Left cardiac atrium (tissue), 4 donors: Measurements from ENCODE around the gene STAG3. TPM values are rescaled to one million over a fixed set of nuclear protein-coding genes. Genes with fewer than 3 reads are reported as not detected.
"Not testable (repeated sequence)": the region's sequence is repeated elsewhere in the genome, so short reads cannot be mapped to it uniquely, and the experiment has no call there.

Source experiments
- ATAC-seq, 2 donors: fragments of 200-7000 bp; cut with Tn5 transposase; one replicate each; pipeline ENCODE4 v1.9.1; 2020; ENCODE audit warnings: mild to moderate bottlenecking in 2 of 2, moderate library complexity in 2 of 2
- DNase-seq: peaks from one replicate; pipeline ENCODE4 v3.0.0-alpha.2; 2020
- intact Hi-C, 2 donors: fragments of 100-400 bp; cut with DNase I; formaldehyde crosslinking; loops; one replicate each; pipeline versions ENCODE4 v1.14.1 to v1.15.1; 2022 to 2023
- total RNA-seq, 2 donors: library from RNA; stranded (reverse); fragmentation: NEBNext Ultra II Directional; extraction: Animal tissue kit (Norgen Biotek cat#: 25700); gene quantifications; one replicate each; pipeline ENCODE4 v1.2.1, GENCODE V29; 2021
- donor health status: DM: no; HTN: yes; CAD: no.
- donor health status: DM: no; HTN: yes; CAD: no; lungs with severe emphysema.
- donor health status: DM: yes; HTN: yes; CAD: no.
- donor health status: Dilated cardiomyopathy.

STAG3 gene
- total RNA-seq, 2 donors from 2014 or later: 0.68 TPM; not detected in 1

GRCh38 chr7:100200693-100201092 is 23.0 kb downstream of the STAG3 start:
- intact Hi-C loops: no loop called here
- ATAC-seq (no peak), DNase-seq (no peak)

DNA sequence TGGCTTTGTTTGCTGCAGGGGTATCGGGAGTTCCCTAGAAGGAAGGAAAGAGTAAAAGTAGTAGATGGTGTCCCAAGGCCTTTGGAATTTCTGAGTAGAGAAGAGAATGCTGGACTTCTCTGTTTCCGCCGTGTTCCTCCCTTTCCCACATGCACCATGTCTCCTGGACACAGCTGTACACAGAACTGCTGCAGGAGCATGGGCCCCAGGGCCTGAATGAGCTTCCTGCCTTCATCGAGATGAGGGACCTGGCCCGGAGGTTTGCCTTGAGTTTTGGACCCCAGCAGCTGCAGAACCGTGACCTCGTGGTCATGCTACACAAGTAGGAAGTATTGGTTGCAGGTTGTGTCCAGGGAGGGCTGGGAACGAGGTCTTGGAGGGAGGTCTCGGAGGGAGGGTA is 26.7 kb downstream of the STAG3 start:
- DNase-seq (no peak), ATAC-seq (no peak)
- intact Hi-C loops: no loop called here

DNA sequence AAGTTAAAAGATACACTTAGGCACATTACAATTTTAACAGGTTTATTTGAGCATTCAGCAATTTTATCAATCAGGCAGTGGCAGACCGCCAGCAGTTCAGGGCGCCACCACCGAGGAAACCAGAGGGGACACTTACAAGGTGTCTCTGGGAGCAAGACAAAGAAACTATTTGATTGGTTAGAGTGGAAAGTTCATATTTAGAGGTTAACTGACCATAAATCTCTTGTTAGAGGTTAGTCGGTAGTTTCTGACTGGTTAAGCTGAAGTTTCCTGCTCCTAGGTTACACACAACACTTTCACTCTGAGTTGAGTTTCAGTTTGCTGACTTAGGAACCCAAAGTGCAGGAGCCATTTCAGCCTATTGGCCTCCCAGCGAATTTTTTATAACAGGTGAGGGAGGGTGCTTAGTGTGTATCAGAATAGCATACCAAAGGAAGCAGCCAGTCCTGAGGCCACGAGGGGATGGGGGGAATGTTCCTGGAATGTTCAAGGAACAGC is 31.2 kb downstream of the STAG3 start:
- intact Hi-C loops: no loop called here
- no peak for DNase-seq
- no peak for ATAC-seq

GRCh38 chr7:100209493-100209892 is 31.8 kb downstream of the STAG3 start:
- DNase-seq (no peak), ATAC-seq (no peak)
- intact Hi-C loops: no loop called here

GRCh38 chr7:100210805-100211204 is 33.1 kb downstream of the STAG3 start:
- no peak for ATAC-seq
- DNase-seq: no peak
- intact Hi-C loops: loop anchor here (5.0 to 10.0 kb wide), 2 partner anchors 76 to 79 kb away; no protein-coding TSS in a partner anchor

DNA sequence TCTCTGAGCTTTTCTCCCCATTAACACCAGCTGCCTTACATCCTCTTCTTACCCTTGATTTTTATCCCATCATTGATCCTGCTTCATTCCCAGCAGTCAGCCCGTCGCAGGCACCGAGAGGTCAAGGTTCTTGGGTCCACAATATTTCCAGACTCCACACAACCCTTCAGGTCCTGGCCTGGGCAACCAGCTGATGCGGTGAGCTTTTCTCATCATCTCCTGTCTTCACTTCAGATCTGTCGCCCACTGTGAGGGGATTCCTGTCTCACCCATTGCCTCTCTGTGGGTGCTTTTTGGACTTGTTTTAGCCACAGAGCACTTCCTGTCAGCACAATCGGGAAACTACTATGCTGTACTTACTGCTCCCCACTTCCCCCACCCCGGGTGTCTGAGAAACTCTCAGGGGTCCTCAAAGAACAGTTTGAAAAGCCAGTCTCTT is 33.6 kb downstream of the STAG3 start:
- ATAC-seq (no peak), DNase-seq (no peak)
- intact Hi-C loops: loop anchor here (5.0 to 10.0 kb wide), 2 partner anchors 77 to 79 kb away; no protein-coding TSS in a partner anchor

DNA sequence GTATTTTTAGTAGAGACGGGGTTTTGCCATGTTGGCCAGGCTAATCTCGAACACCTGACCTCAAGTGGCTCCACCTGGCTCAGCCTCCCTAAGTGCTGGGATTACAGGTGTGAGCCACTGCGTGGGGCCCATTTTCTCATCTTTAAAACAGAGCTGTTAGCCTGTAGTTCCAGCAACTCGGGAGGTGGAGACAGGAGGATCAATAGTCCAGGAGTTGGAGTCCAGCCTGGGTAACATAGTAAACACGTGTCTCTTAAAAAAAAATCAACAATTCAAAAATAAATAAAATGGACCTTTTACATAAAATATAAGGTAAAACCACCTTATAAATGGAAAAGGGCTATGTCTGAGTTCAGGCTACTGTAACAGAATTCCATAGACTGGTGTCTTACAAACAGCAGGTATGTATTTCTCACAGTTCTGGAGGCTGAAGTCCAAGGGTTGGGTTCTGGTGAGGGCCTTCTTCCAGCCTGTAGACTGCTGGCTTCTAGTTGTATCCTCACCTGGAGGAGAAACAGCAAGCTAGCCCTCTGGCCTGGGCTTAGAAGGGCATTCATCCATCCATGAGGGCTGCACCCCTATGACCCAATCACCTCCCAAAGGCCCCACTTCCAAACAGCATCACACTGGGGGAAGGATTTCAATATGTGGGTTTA is 35.0 kb downstream of the STAG3 start:
- intact Hi-C loops: loop anchor here (5.0 to 10.0 kb wide), 2 partner anchors 78 to 80 kb away; no protein-coding TSS in a partner anchor
- DNase-seq (no peak), ATAC-seq (no peak)

DNA sequence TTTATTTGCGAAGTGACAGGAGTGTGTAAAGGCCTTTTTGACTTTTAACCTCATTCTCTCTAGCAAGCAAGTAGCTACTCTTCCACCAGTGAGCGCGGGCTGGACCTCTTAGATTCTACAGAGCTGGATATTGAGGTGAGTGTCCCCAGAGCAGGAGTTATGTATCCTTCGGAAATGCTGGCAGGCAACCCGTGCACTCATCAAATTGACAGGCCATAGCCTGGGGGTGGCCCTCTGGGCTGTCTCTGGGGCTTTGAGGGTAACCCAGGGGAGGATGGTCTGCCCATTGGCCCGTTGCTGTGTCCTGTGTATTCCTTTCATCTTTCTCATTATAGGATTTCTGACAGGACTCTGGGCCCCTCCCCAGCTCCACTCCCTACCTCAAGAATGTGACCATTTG is 36.0 kb downstream of the STAG3 start:
- DNase-seq: no peak
- intact Hi-C loops: loop anchor here (5.0 to 10.0 kb wide), 2 partner anchors 79 to 81 kb away; no protein-coding TSS in a partner anchor

GRCh38 chr7:100214356-100214755 is 36.6 kb downstream of the STAG3 start:
- DNase-seq, ATAC-seq: not testable (repeated sequence)
- intact Hi-C loops: loop anchor here (5.0 to 10.0 kb wide), 2 partner anchors 80 to 82 kb away; no protein-coding TSS in a partner anchor

More for the DNA sequence above, 36.0 kb downstream of the STAG3 start:
- no peak for ATAC-seq

DNA sequence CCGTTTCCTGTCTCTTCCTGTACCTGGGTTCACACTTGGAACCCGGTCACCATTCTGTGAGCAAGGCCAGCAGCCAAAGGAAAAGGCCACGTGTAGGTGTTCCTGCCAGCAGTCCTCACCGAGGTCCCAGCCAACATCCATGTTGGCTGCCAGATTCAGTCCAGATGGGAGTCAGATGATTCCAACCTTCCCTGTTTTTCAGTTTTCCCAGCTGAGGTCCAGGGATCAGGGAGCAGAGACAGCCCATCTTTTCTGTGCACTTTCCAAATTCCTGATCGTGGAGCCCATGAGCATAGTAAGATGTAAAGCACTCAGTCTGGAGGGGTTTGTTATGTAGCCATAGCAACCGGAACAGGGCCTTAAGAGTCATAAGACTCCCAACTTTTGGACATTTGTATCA is 38.2 kb downstream of the STAG3 start:
- ATAC-seq (peak in 1 of 2 donors; percentile 4), DNase-seq (no peak)
- intact Hi-C loops: loop anchor here in 1 of 2 donors (10.0 kb wide), 1 partner anchor 81 kb away; no protein-coding TSS in a partner anchor

DNA sequence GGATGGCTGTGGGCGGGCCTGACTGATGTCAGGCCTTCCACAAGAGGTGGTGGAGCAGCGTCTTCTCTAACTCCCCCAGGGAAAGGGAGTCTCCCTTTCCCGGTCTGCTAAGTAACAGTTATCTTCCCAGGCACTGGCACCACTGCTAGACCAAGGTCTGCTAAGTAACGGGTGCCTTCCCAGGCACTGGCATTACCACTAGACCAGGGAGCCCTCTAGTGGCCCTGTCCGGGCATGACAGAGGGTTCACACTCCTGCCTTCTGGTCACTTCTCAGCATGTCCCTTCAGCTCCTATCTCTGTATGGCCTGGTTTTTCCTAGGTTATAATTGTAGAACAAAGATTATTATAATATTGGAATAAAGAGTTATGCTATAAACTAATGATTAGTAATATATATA is 40.2 kb downstream of the STAG3 start:
- DNase-seq (peak; percentile 84), ATAC-seq (peak; percentile 36 to 53)
- intact Hi-C loops: loop anchor here in 1 of 2 donors (10.0 kb wide), 1 partner anchor 83 kb away; no protein-coding TSS in a partner anchor

GRCh38 chr7:100219271-100219737 is 41.6 kb downstream of the STAG3 start:
- ATAC-seq: no peak
- no peak for DNase-seq
- intact Hi-C loops: loop anchor here in 1 of 2 donors (10.0 kb wide), 1 partner anchor 85 kb away; no protein-coding TSS in a partner anchor

DNA sequence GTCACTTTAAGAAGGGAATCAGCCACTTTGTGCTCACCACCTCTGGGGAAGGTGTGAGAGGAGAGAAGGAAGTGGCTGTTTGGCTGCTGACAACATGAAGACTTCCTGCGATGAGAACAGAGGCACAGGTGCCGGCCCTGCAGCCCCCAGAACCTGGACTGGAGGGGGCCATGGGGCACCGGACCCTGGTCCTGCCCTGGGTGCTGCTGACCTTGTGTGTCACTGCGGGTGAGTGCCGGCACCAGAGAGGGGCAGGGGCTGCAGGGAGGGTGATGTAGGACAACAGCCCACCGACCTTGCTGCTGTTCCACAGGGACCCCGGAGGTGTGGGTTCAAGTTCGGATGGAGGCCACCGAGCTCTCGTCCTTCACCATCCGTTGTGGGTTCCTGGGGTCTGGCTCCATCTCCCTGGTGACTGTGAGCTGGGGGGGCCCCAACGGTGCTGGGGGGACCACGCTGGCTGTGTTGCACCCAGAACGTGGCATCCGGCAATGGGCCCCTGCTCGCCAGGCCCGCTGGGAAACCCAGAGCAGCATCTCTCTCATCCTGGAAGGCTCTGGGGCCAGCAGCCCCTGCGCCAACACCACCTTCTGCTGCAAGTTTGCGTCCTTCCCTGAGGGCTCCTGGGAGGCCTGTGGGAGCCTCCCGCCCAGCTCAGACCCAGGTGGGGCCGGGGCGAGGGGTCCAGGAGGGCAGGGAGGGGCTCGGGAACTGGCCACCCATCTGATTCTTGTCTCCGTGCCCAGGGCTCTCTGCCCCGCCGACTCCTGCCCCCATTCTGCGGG is 42.3 kb downstream of the STAG3 start, which contains the start of gene PVRIG:
TSS of gene PVRIG (plus strand) at position 149 of the 785 bp plus-strand sequence. CDS start at position 171, 22 bp downstream.
- ATAC-seq: peak in 1 of 2 donors; percentile 29
- intact Hi-C loops: loop anchor here in 1 of 2 donors (10.0 kb wide), 1 partner anchor 85 kb away; no protein-coding TSS in a partner anchor
- not testable (repeated sequence) for DNase-seq

DNA sequence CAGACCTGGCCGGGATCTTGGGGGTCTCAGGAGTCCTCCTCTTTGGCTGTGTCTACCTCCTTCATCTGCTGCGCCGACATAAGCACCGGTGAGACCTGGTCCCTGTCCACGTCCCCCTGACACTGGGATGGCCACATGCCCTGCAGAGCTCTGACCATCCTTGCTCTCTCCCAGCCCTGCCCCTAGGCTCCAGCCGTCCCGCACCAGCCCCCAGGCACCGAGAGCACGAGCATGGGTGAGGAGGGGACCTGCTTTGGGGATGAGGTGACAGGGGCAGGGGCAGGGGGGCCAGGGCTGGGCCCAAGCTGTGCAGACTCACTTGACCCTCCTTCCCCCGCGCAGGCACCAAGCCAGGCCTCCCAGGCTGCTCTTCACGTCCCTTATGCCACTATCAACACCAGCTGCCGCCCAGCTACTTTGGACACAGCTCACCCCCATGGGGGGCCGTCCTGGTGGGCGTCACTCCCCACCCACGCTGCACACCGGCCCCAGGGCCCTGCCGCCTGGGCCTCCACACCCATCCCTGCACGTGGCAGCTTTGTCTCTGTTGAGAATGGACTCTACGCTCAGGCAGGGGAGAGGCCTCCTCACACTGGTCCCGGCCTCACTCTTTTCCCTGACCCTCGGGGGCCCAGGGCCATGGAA is 43.0 kb downstream of the STAG3 start:
- intact Hi-C loops: no loop called here
- DNase-seq: no peak
- ATAC-seq: no peak

DNA sequence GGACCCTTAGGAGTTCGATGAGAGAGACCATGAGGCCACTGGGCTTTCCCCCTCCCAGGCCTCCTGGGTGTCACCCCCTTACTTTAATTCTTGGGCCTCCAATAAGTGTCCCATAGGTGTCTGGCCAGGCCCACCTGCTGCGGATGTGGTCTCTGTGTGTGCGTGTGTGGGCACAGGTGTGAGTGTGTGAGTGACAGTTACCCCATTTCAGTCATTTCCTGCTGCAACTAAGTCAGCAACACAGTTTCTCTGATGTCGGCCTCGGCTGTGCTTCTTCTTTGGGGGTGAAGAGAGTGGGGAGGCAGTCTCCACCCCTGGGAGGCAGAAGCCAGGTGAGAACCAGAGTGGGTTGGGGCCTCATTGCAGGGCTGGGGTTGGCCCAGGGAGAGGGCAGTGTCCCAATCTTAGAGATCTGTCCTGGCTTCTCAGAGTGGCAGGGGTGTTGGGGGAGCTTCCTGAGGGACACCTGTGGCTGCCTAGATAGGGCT is 43.6 kb downstream of the STAG3 start:
- peak in 1 of 2 donors; percentile 43 for ATAC-seq
- intact Hi-C loops: no loop called here
- no peak for DNase-seq

- ATAC-seq: no peak
- DNase-seq: no peak
- intact Hi-C loops: no loop called here
These were observed 44.2 kb downstream of the STAG3 start for GRCh38 chr7:100221767-100222444.

DNA sequence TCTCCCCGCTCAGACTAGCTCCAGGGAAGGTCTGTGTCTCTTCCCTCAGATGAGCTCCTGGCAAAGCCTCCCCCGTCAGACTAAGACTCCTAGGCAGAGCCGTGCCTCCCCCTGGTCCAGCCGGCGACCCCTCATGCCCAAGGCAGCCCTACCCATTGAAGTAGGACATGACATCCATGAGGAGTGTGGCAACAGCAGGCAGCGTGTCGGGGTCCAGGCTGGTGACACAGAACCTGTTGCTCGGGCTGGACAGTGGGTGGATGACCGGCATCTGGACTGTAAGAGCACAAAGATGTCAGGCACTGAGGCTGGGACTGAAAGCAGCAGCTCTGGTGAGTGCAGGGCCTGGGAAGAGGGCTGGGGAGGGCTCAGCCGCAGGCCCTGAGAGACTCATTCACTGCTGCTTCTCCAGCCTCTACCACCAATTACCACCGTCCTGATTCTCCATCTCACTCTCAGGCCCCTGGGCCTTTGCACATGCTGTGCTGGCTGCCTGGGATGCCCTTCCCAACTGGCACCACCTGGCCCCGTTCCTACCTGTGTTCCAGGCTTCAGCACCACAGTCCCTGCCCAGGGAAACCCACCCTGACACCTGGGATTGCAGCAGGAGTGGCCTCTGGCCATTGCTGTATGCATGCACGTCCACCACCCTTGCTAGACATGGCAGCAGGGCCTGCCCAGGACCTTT is 44.9 kb downstream of the STAG3 start:
- no peak for DNase-seq
- intact Hi-C loops: no loop called here
- ATAC-seq: no peak
